Measurements from ENCODE around the gene CSTPP1. TPM values are rescaled to one million over a fixed set of nuclear protein-coding genes. Genes with fewer than 3 reads are reported as not detected.

CSTPP1 gene
- total RNA-seq, 2 donors from 2014 or later = 35.8 to 63.6 TPM

DNA sequence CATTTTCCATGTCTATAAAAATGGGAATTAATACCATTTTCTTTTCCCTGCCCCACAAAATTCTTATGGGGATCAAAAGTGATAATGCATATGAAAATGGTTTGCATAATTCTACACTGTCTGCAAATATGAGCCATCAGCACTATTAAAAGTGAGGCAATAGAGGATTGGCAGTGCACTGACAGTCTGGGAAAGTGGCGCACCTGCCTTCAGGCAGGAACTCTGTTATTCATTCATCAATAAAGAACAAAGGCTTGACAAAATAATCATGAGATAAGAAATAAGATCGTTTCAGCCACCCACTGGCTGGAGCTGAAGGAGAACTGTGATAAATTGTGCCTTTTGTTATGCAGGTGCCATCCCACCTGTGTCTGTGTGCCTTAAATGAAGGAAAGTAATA is 190.7 kb downstream of the CSTPP1 start:
- intact Hi-C loops (cut with DNase I) = no loop called here
- Histone ChIP-seq H3K4me3 (no peak overlapping the region), H3K27ac (no peak overlapping the region), H3K9me3 (no peaks in the 10 kb centered on the region), H3K27me3 (no peaks in the 10 kb centered on the region), H3K36me3 (no peaks in the 10 kb centered on the region), H3K9ac (ENCODE audit: low read depth in 2 of 2, low read length in 2 of 2) (no peak overlapping the region), H3K4me1 (no peaks in the 10 kb centered on the region)
- no peak for DNase-seq
- TF ChIP-seq, protein P1, sequence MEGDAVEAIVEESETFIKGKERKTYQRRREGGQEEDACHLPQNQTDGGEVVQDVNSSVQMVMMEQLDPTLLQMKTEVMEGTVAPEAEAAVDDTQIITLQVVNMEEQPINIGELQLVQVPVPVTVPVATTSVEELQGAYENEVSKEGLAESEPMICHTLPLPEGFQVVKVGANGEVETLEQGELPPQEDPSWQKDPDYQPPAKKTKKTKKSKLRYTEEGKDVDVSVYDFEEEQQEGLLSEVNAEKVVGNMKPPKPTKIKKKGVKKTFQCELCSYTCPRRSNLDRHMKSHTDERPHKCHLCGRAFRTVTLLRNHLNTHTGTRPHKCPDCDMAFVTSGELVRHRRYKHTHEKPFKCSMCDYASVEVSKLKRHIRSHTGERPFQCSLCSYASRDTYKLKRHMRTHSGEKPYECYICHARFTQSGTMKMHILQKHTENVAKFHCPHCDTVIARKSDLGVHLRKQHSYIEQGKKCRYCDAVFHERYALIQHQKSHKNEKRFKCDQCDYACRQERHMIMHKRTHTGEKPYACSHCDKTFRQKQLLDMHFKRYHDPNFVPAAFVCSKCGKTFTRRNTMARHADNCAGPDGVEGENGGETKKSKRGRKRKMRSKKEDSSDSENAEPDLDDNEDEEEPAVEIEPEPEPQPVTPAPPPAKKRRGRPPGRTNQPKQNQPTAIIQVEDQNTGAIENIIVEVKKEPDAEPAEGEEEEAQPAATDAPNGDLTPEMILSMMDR (IDR thresholded peaks at IDR 0.05) = no peak

DNA sequence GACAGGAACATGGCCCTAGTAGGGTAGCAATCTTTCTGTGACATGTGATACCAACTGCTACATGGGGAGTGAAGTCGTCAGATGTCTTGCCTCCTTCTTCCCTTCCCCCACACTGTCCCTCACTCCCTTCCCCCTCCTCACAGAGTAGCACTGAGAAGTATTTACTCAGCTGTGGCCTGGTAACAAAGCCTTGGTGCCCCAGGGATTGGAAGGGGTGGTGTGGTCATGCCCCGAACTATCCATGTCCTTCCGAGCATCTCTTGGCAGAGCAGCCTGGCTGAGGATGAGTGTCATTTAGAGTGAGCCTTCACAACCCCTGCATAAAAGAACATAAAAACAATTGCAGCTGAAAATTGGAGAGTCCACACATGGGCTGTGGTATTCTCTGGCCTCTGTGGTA is 194.0 kb downstream of the CSTPP1 start:
- intact Hi-C loops (cut with DNase I) = no loop called here
- TF ChIP-seq, protein P1 (IDR thresholded peaks at IDR 0.05) = no peak
- DNase-seq = no peak
- Histone ChIP-seq H3K27me3 (no peaks in the 10 kb centered on the region), H3K9ac (ENCODE audit: low read depth in 2 of 2, low read length in 2 of 2) (no peak overlapping the region), H3K9me3 (no peaks in the 10 kb centered on the region), H3K4me3 (no peak overlapping the region), H3K36me3 (no peaks in the 10 kb centered on the region), H3K27ac (no peak overlapping the region), H3K4me1 (no peaks in the 10 kb centered on the region)

DNA sequence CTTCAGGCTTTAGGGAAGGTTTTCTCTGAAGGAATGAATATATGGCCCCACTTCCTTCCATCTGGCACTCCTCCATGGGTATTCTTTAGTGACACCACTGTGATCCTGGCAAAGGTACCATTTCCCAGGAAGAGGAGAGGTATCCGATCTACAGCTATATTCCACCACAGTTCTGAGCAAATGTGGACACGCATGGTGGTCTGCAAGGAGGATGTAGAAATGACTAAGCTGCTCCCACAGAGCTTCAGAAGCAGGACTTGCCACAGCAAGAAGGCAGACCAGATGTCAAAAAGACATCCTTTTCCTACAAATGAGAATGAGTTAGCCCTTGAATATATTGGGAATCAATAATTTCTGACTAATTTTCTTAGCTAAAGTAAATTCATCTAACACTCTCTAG is 194.6 kb downstream of the CSTPP1 start:
- intact Hi-C loops (cut with DNase I) = no loop called here

DNA sequence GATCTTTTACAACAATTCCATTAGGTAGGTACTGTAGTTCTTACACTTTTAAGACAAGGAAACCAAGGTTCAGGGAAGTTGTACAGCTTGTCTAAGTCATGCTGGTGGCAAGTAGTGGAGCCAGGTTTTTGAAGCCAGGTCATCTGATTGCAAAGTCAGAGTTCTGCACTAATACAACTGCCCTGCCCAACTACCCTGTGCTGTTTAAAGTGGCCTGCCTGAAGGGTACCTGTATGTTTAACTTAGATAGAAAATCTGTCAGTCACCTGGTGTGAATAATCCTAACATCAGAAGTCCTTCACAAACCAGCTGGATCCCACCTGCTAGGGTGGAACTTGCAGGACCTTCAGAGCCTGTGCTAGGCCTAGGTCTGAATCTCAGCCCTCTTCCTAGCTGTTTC is 195.9 kb downstream of the CSTPP1 start:
- Histone ChIP-seq H3K9me3 (no peaks in the 10 kb centered on the region), H3K4me1 (no peaks in the 10 kb centered on the region), H3K4me3 (no peak overlapping the region), H3K27me3 (no peaks in the 10 kb centered on the region), H3K36me3 (no peaks in the 10 kb centered on the region), H3K27ac (no peak overlapping the region), H3K9ac (ENCODE audit: low read depth in 2 of 2, low read length in 2 of 2) (no peak overlapping the region)
- intact Hi-C loops (cut with DNase I) = no loop called here
- TF ChIP-seq, protein P1 (IDR thresholded peaks at IDR 0.05) = no peak
- no peak for DNase-seq

More for the DNA sequence above, 194.6 kb downstream of the CSTPP1 start:
- no peaks in the 10 kb centered on the region for H3K4me1 ChIP-seq
- H3K4me3 ChIP-seq = no peak overlapping the region
- no peak for DNase-seq
- no peaks in the 10 kb centered on the region for H3K9me3 ChIP-seq
- no peak overlapping the region for H3K9ac ChIP-seq (ENCODE audit: low read depth in 2 of 2, low read length in 2 of 2)
- no peaks in the 10 kb centered on the region for H3K27me3 ChIP-seq
- no peaks in the 10 kb centered on the region for H3K36me3 ChIP-seq
- TF ChIP-seq, protein P1 (IDR thresholded peaks at IDR 0.05) = no peak
- no peak overlapping the region for H3K27ac ChIP-seq

DNA sequence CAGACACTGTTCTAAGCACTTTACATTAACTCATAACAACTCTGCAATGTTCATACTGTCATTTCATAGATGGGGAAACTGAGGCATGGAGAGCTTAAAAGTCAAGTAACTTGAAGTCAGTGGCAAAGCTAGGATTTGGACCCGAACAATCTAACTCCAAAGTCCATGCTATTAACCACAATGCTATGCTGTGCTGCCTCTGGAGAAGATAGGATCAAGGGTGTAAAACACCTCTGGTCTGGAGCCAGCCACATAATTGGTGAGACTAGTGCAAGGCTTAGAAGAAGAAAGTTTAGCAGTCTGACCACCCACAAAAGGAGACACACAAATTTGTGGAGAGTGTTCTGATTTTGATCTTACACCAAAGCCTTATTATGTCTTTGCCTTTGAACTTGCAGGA is 196.4 kb downstream of the CSTPP1 start:
- no peaks in the 10 kb centered on the region for H3K4me1 ChIP-seq
- no peak for DNase-seq
- no peak overlapping the region for H3K4me3 ChIP-seq

More for the DNA sequence above, 196.4 kb downstream of the CSTPP1 start:
- Histone ChIP-seq H3K9ac (ENCODE audit: low read depth in 2 of 2, low read length in 2 of 2) (no peak overlapping the region), H3K9me3 (no peaks in the 10 kb centered on the region), H3K27ac (no peak overlapping the region), H3K36me3 (no peaks in the 10 kb centered on the region), H3K27me3 (no peaks in the 10 kb centered on the region)
- TF ChIP-seq, protein P1 (IDR thresholded peaks at IDR 0.05) = no peak
- intact Hi-C loops (cut with DNase I) = no loop called here
